Measurements from ENCODE around the gene KCNH2.

KCNH2 gene

GRCh38 chr7:150963707-150964559, 14.2 kb downstream of the KCNH2 start:
- H3K27ac ChIP-seq (ENCODE audit: poor library complexity, severe bottlenecking): no peak overlapping the region
- no peak for DNase-seq (ENCODE audit: low spot score)
- H3K27me3 ChIP-seq (ENCODE audit: insufficient read depth, poor library complexity, severe bottlenecking): peaks cover 4% of the 10 kb centered on the region
- H3K36me3 ChIP-seq (ENCODE audit: low read depth): no peaks in the 10 kb centered on the region
- TF ChIP-seq CTCF (IDR thresholded peaks at IDR 0.05; ENCODE audit: poor library complexity, severe bottlenecking): no peak
- no peaks in the 10 kb centered on the region for H3K9me3 ChIP-seq (ENCODE audit: severe bottlenecking)
- no peaks in the 10 kb centered on the region for H3K4me1 ChIP-seq (ENCODE audit: insufficient read depth, poor library complexity, severe bottlenecking)
- no peak for ATAC-seq (ENCODE audit: low read depth)
- H3K4me3 ChIP-seq (ENCODE audit: severe bottlenecking): no peak overlapping the region

- ATAC-seq (ENCODE audit: low read depth) (peak; percentile 79), DNase-seq (ENCODE audit: low spot score) (no peak)
- no peak overlapping the region for H3K27ac ChIP-seq (ENCODE audit: poor library complexity, severe bottlenecking)
Measured at GRCh38 chr7:150962553-150963399, 15.3 kb downstream of the KCNH2 start.

GRCh38 chr7:150962290-150962552, 15.9 kb downstream of the KCNH2 start:
- Histone ChIP-seq H3K4me1 (ENCODE audit: insufficient read depth, poor library complexity, severe bottlenecking) (no peaks in the 10 kb centered on the region), H3K27me3 (ENCODE audit: insufficient read depth, poor library complexity, severe bottlenecking) (peaks cover 12% of the 10 kb centered on the region), H3K36me3 (ENCODE audit: low read depth) (no peaks in the 10 kb centered on the region), H3K9me3 (ENCODE audit: severe bottlenecking) (no peaks in the 10 kb centered on the region), H3K27ac (ENCODE audit: poor library complexity, severe bottlenecking) (no peak overlapping the region), H3K4me3 (ENCODE audit: severe bottlenecking) (no peak overlapping the region)
- no peak for TF ChIP-seq CTCF (IDR thresholded peaks at IDR 0.05; ENCODE audit: poor library complexity, severe bottlenecking)
- no peak for ATAC-seq (ENCODE audit: low read depth)
- no peak for DNase-seq (ENCODE audit: low spot score)

More at GRCh38 chr7:150962553-150963399, 15.3 kb downstream of the KCNH2 start:
- Histone ChIP-seq H3K9me3 (ENCODE audit: severe bottlenecking) (no peaks in the 10 kb centered on the region), H3K36me3 (ENCODE audit: low read depth) (no peaks in the 10 kb centered on the region), H3K4me3 (ENCODE audit: severe bottlenecking) (no peak overlapping the region), H3K27me3 (ENCODE audit: insufficient read depth, poor library complexity, severe bottlenecking) (peaks cover 9% of the 10 kb centered on the region), H3K4me1 (ENCODE audit: insufficient read depth, poor library complexity, severe bottlenecking) (no peaks in the 10 kb centered on the region)
- peak; percentile 79 for TF ChIP-seq CTCF (IDR thresholded peaks at IDR 0.05; ENCODE audit: poor library complexity, severe bottlenecking)

GRCh38 chr7:150961510-150962289, 16.4 kb downstream of the KCNH2 start:
- no peak for ATAC-seq (ENCODE audit: low read depth)
- Histone ChIP-seq H3K4me3 (ENCODE audit: severe bottlenecking) (no peak overlapping the region), H3K4me1 (ENCODE audit: insufficient read depth, poor library complexity, severe bottlenecking) (no peaks in the 10 kb centered on the region), H3K27me3 (ENCODE audit: insufficient read depth, poor library complexity, severe bottlenecking) (peaks cover 12% of the 10 kb centered on the region), H3K27ac (ENCODE audit: poor library complexity, severe bottlenecking) (no peak overlapping the region), H3K9me3 (ENCODE audit: severe bottlenecking) (no peaks in the 10 kb centered on the region), H3K36me3 (ENCODE audit: low read depth) (no peaks in the 10 kb centered on the region)
- no peak for DNase-seq (ENCODE audit: low spot score)
- no peak for TF ChIP-seq CTCF (IDR thresholded peaks at IDR 0.05; ENCODE audit: poor library complexity, severe bottlenecking)

All from RWPE2 (cell line).